Activated gamma-delta T cell treated with anti-CD3 and anti-CD28 coated beads, Interleukin-2, amount 50 U/mL, for 16 hours (primary cell): ENCODE measurements around the gene APBB1IP.

Experiments
- DNase-seq: peaks from one replicate; pipeline ENCODE4 v3.0.0-alpha.2; 2020; ENCODE audit warnings: low read depth

APBB1IP gene

DNA sequence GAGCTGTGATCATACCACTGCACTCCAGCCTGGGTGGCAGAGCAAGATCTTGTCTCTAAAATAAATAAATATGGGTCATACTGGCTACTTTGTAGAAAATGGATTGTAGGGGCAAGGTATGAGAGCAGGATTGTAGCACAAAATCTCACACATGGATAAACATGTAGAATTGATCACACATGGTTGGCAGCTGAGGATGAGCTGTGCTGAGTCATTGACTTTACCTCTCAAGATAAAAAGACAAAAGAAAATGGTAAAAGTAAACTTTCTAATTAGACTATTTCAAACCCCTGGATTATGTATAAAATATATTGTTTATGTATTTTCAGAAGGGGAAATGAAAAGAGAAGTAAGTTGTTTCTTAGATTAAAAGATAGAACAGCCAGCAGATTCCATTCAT is 69.3 kb downstream of the APBB1IP start:
- no peak for DNase-seq

- DNase-seq: no peak
Observed at GRCh38 chr10:26508016-26508415, 69.9 kb downstream of the APBB1IP start.

DNA sequence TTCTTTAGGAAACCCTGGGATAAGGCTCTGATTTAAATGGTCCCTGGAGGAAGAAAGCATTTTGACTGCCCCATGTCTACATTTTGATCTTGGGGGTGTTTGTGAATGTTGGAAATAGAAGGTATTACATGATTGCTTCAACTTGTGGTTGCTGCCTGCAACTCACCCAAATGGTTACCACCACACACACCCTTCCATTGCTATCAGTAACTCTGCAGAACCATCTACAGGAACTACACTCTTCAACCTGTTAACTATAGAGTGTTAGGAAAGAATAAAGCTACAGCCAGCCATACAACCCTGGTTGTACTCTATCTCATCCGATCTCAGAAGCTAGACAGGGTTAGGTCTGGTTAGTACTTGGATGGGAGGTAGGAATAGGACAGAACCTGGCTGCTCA is 71.2 kb downstream of the APBB1IP start:
- no peak for DNase-seq

DNA sequence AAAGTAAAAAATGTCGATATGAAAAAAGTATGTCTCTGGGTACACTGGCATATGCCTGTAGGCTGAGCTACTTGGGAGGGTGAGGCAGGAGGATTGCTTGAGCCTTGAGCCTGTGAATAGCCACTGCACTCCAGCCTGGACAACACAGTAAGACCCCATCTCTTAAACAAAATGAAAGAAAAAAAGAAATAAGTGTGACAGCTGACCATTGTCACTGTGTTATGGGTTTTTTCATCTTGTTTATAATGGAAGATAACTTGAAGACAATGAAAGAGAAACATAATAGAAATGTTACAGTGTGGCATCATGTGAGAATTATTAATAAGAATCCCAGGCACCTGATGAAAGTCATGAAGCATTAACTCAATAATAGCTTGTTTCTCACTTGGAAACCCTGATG is 75.0 kb downstream of the APBB1IP start:
- no peak for DNase-seq

GRCh38 chr10:26516540-26517101 is 78.5 kb downstream of the APBB1IP start:
- no peak for DNase-seq

- no peak for DNase-seq
Observed at GRCh38 chr10:26517141-26517867, 79.2 kb downstream of the APBB1IP start.

- no peak for DNase-seq
Observed at GRCh38 chr10:26519803-26520202, 81.7 kb downstream of the APBB1IP start.

GRCh38 chr10:26520575-26520974 is 82.4 kb downstream of the APBB1IP start:
- no peak for DNase-seq

DNA sequence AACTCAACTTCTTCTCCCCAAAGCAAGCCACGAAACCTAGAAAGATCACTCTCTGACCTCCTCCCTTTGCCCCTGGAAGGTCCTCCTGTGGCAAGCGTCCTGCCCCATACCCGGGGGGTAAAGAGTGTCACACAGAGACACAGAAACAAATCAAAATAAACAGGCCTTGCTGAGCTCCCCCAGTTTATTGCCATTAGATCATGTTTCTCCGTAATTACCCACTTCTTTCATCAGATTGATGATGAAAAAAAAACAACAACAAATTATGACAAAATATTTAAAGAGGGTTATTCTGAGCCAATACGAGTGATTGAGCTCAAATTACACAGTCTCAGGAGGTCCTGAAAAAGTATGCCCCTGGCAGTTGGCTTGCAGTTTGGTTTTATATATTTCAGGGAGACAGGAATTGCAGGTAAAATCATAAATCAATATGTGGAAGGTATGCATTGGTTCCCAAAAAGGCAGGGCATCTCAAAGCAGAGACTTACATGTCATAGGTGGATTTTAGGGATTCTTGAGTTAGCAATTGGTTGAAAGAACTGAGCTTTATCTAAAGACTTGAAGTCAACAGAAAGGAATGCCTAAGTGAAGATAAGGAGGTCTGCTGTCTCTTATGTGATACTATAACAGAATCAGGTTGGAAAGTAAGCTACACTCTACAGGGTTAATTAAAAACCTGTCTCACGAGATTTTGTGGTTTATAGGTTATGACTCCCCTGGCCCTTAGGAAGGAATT is 86.2 kb downstream of the APBB1IP start:
- no peak for DNase-seq

- no peak for DNase-seq
Observed at GRCh38 chr10:26525586-26525985, 87.4 kb downstream of the APBB1IP start.

DNA sequence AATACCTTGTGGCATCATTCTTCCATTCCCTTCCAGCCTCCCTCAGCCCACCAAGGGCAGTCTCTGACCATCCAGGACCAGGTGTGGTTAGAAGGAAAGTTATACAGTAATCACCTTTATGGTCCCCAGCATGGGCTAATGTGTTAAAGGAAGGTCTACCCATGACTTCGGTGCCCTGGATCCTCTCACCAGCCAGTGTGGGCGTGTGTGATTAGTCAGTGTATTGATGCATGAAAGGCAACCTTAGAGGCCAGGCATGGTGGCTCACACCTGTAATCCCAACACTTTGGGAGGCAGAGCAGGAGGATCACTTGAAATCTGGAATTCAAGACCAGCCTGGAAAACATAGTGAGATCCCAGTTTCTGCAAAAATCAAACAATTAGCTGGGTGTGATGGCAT is 88.9 kb downstream of the APBB1IP start:
- no peak for DNase-seq

GRCh38 chr10:26528048-26528447 is 89.9 kb downstream of the APBB1IP start:
- DNase-seq: no peak

- DNase-seq: no peak
Observed at GRCh38 chr10:26528715-26529393, 90.7 kb downstream of the APBB1IP start.

- DNase-seq: no peak
Observed at GRCh38 chr10:26534384-26534783, 96.2 kb downstream of the APBB1IP start.

- no peak for DNase-seq
Observed at GRCh38 chr10:26540601-26541000, 102.5 kb downstream of the APBB1IP start.

- DNase-seq: no peak
Observed at GRCh38 chr10:26543567-26544306, 105.6 kb downstream of the APBB1IP start.

- no peak for DNase-seq
Observed at GRCh38 chr10:26544932-26545331, 106.8 kb downstream of the APBB1IP start.

GRCh38 chr10:26550774-26551526 is 112.8 kb downstream of the APBB1IP start:
- DNase-seq: no peak

DNA sequence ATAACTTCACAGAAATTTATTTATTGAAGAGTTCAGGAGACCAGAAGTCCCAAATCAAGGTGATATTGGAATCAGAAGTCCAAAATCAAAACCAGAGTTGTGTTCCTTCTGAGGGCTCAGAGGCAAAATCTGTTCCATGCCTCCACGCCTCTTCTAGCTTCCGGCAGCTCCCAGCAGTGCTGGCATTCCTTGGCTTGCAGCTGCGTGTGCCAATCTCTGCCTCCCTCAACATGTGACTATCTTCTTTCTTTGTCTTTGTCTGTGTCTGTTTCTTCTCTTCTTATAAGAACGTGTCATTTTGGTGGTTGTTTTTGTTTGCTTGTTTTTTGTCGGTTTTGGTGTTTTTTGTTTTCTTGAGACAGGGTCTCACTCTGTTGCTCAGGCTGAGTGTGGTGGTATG is 116.1 kb downstream of the APBB1IP start:
- DNase-seq: no peak

GRCh38 chr10:26555719-26556368 is 117.7 kb downstream of the APBB1IP start:
- DNase-seq: no peak
